Upper lobe of left lung (tissue), 6 donors: ENCODE results near the gene TMEM107. TPM values are rescaled to one million over a fixed set of nuclear protein-coding genes. Genes with fewer than 3 reads are reported as not detected.

Source experiments
- ATAC-seq, 2 donors: fragments of 200-7000 bp; cut with Tn5 transposase; one replicate each; pipeline ENCODE4 v1.9.1; 2022; ENCODE audit warnings: mild to moderate bottlenecking in 2 of 2, moderate library complexity in 2 of 2; ENCODE audit not compliant: low FRiP score in 2 of 2
- DNase-seq, 2 donors: peaks; one replicate each; pipeline ENCODE4 v3.0.0-alpha.2; 2019 to 2020
- H3K27ac ChIP-seq, 4 donors: fragments of 200-600 bp; sonication (generic); one replicate each; pipeline ENCODE4 v1.5.1; 2016 to 2019
- H3K27me3 ChIP-seq, 4 donors: fragments of 200-600 bp; sonication (generic); one replicate each; pipeline ENCODE4 v1.5.1; 2017 to 2019
- H3K36me3 ChIP-seq, 4 donors: fragments of 200-600 bp; sonication (generic); one replicate each; pipeline ENCODE4 v1.5.1; 2016 to 2019
- H3K4me1 ChIP-seq, 4 donors: fragments of 200-600 bp; sonication (generic); one replicate each; pipeline ENCODE4 v1.5.1; 2018 to 2019
- H3K4me3 ChIP-seq, 4 donors: fragments of 200-600 bp; sonication (generic); one replicate each; pipeline ENCODE4 v1.5.1; 2017 to 2019; ENCODE audit warnings: mild to moderate bottlenecking in 2 of 4, moderate library complexity in 1 of 4
- H3K9me3 ChIP-seq, 4 donors: fragments of 200-600 bp; sonication (generic); one replicate each; pipeline ENCODE4 v1.5.1; 2018 to 2019
- CTCF ChIP-seq, 6 experiments: fragments of 450-650 bp in 4 of 6; fragments of 200-600 bp in 2 of 6; sonication (generic) in 2 of 6; IDR thresholded peaks; one replicate each; pipeline ENCODE4 v1.5.1; 2016 to 2019; ENCODE audit warnings: antibody characterized with exemption in 6 of 6
- EP300 ChIP-seq, 4 donors: sonication (generic); formaldehyde crosslinking; IDR thresholded peaks; one replicate each; pipeline ENCODE4 v1.5.1; 2017; ENCODE audit warnings: antibody characterized with exemption in 4 of 4, control low read depth in 2 of 4
- POLR2A ChIP-seq, 4 donors: fragments of 450-650 bp; IDR thresholded peaks; one replicate each; pipeline ENCODE4 v1.5.1; 2016 to 2017; ENCODE audit warnings: antibody characterized with exemption in 4 of 4, mild to moderate bottlenecking in 2 of 4
- POLR2AphosphoS5 ChIP-seq, 2 donors: sonication (generic); formaldehyde crosslinking; IDR thresholded peaks; one replicate each; pipeline ENCODE4 v1.5.1; 2017; ENCODE audit warnings: antibody characterized with exemption in 2 of 2
- whole genome bisulfite sequencing, 2 donors: methylation state at CpG; one replicate each; pipeline ENCODE4 v1.1.5; 2017 to 2018; 5-methylcytosine and 5-hydroxymethylcytosine counted together
- total RNA-seq, 6 donors: library from RNA; depleted of rRNA in 4 of 6; stranded (reverse); fragments of >200 nt in 4 of 6; gene quantifications; one replicate each; pipeline versions ENCODE4 v1.1.0 to v1.2.1, GENCODE V29; 2016 to 2021
- donor health status: DM: no; HTN: no; CAD: no; lungs with moderate emphysema.
- donor health status: DM: no; HTN: yes; CAD: no; lungs with severe emphysema.

The TMEM107 gene
- total RNA-seq, 6 donors from 2014 or later: 11.5 to 32.5 (median 17.3) TPM

GRCh38 chr17:8150194-8151119, 25.7 kb downstream of the TMEM107 start:
- Histone ChIP-seq H3K27ac (peak overlapping the region; percentile 98 to 100 (median 99)), H3K4me3 (peak overlapping the region; percentile 34 to 85 (median 70)), H3K9me3 (no peaks in the 10 kb centered on the region), H3K27me3 (no peaks in the 10 kb centered on the region), H3K4me1 (peaks cover 31 to 57% (median 36%) of the 10 kb centered on the region in 4 donors), H3K36me3 (peaks cover 54 to 64% (median 58%) of the 10 kb centered on the region in 4 donors)
- no peak for TF ChIP-seq POLR2A (IDR thresholded peaks at IDR 0.05)
- no peak for TF ChIP-seq EP300 (IDR thresholded peaks at IDR 0.05)
- TF ChIP-seq POLR2AphosphoS5 (IDR thresholded peaks at IDR 0.05): no peak
- no peak for TF ChIP-seq CTCF (IDR thresholded peaks at IDR 0.05)
- ATAC-seq (no peak), DNase-seq (peak in 1 of 2 donors; percentile 79)
- 77 to 81% methylated on average over 13 to 18 of the region's 18 CpGs for WGBS, 2 donors

GRCh38 chr17:8149419-8150193, 26.6 kb downstream of the TMEM107 start:
- Histone ChIP-seq H3K27ac (peak overlapping the region; percentile 98 to 100 (median 99)), H3K36me3 (peaks cover 61 to 72% (median 67%) of the 10 kb centered on the region in 4 donors), H3K4me3 (peak overlapping the region in 1 of 4 donors; percentile 85), H3K27me3 (no peaks in the 10 kb centered on the region), H3K4me1 (peaks cover 31 to 57% (median 35%) of the 10 kb centered on the region in 4 donors), H3K9me3 (no peaks in the 10 kb centered on the region)
- no peak for ATAC-seq
- WGBS, 2 donors: 92 to 94% methylated on average over 18 to 29 of the region's 29 CpGs
- no peak for TF ChIP-seq POLR2AphosphoS5 (IDR thresholded peaks at IDR 0.05)
- TF ChIP-seq POLR2A (IDR thresholded peaks at IDR 0.05): no peak
- TF ChIP-seq EP300 (IDR thresholded peaks at IDR 0.05): no peak
- no peak for TF ChIP-seq CTCF (IDR thresholded peaks at IDR 0.05)
- peak in 1 of 2 donors; percentile 78 for DNase-seq

GRCh38 chr17:8148560-8148959, 27.6 kb downstream of the TMEM107 start:
- 87 to 92% methylated on average over 9 of the region's 13 CpGs for WGBS, 2 donors
- Histone ChIP-seq H3K36me3 (peaks cover 72 to 83% (median 77%) of the 10 kb centered on the region in 4 donors), H3K27ac (peak overlapping the region in 3 of 4 donors; percentile 37 to 60 (median 40)), H3K27me3 (no peaks in the 10 kb centered on the region), H3K4me1 (peaks cover 26 to 52% (median 31%) of the 10 kb centered on the region in 4 donors), H3K4me3 (no peak overlapping the region), H3K9me3 (no peaks in the 10 kb centered on the region)
- TF ChIP-seq EP300 (IDR thresholded peaks at IDR 0.05) (no peak), POLR2AphosphoS5 (IDR thresholded peaks at IDR 0.05) (no peak), POLR2A (IDR thresholded peaks at IDR 0.05) (no peak), CTCF (IDR thresholded peaks at IDR 0.05) (no peak)
- DNase-seq: peak in 1 of 2 donors; percentile 45
- ATAC-seq: no peak

- peak overlapping the region in 3 of 4 donors; percentile 37 to 61 (median 60) for H3K27ac ChIP-seq
- H3K4me1 ChIP-seq: peaks cover 20 to 51% (median 24%) of the 10 kb centered on the region in 4 donors
- WGBS, 2 donors: 91 to 97% methylated on average over 7 to 13 of the region's 13 CpGs
- no peak for ATAC-seq
- TF ChIP-seq POLR2AphosphoS5 (IDR thresholded peaks at IDR 0.05) (no peak), CTCF (IDR thresholded peaks at IDR 0.05) (no peak), POLR2A (IDR thresholded peaks at IDR 0.05) (no peak), EP300 (IDR thresholded peaks at IDR 0.05) (no peak)
- H3K36me3 ChIP-seq: peaks cover 72 to 83% (median 80%) of the 10 kb centered on the region in 4 donors
- no peaks in the 10 kb centered on the region for H3K27me3 ChIP-seq
- no peaks in the 10 kb centered on the region for H3K9me3 ChIP-seq
- no peak overlapping the region for H3K4me3 ChIP-seq
- DNase-seq: peak in 1 of 2 donors; percentile 48
Measured at GRCh38 chr17:8147805-8148404, 28.3 kb downstream of the TMEM107 start.
